NCI-H1694 treated with DMSO at 0.1 percent for 48 hours (cell line): Measurements from ENCODE around the gene ZNRF1.
"Not testable (repeated sequence)": the region's sequence is repeated elsewhere in the genome, so short reads cannot be mapped to it uniquely, and the experiment has no call there.

Experiments used
- DNase-seq: peaks from one replicate; lab custom pipeline; 2025; lab: John Stamatoyannopoulos, UW

Gene ZNRF1

GRCh38 chr16:75080205-75081029, 81.6 kb downstream of the ZNRF1 start:
- no peak for DNase-seq

DNA sequence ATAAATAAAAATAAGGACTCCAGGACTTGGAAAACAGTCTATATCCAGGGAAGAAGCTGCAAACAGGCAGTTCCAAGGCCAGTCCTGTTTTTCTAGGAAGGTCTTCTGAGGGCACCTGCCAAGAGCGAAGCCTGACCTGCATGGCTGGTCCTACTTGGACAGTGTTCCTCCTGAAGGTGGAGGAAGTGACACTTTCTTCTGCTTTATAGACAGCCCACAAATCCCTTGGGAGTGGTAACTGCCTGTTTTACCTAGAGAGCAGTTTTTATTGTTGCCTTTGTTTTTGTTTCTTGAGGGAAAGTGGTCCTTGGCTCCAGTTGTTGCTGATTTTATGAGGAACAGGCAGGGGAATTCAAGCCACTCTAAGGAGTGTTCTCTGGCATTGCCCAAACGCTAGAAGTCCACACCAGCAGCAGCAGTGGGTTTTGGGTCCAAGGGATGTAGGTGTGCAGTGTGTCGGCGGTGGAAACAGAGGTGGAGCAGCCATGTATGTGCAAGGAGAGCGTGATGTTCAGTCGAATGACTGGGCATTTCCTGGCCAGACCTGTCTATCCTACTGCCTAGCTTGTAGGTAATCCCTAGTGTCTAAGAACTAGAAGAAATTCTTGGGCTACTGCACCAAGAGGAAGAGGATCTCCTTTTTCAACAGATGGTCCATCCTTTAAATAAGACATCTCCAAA, 82.5 kb downstream of the ZNRF1 start:
- no peak for DNase-seq

- no peak for DNase-seq
Observed at GRCh38 chr16:75083813-75084212, 85.0 kb downstream of the ZNRF1 start.

GRCh38 chr16:75085556-75085955, 86.7 kb downstream of the ZNRF1 start:
- DNase-seq = no peak

- DNase-seq = no peak
Observed at GRCh38 chr16:75086281-75086680, 87.5 kb downstream of the ZNRF1 start.

DNA sequence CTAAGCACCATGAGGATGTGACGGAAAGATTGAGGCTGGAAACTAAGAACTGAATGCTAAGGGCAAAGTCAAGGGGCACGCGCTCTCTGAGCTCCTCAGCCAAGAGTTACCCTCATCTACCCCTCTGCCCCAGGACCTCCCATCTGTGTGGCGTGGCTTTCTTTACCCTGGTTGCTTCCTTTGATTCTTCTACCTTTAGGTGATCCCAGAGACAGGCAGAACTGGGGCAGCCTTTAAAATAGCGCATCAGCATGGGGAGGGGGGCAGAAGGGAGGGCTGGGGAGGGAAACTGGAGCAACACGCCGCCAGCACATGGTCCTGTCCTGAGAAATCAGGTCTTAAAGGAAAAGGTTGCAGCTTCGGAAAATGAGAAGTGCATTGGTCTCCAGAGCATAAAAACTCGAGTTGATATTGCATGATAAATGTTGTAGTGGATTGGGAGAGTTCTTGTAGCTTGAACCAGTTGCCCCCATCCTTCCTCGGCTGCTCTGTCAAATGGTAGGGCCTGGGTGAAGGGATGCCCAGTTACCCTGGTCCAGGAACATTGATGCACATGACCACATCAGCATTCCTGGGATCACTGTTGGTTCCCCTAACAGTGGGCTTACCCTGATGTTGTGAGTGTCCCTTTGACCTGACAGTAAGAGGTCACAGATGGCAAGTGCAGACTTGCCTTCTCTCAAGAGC, 88.0 kb downstream of the ZNRF1 start:
- DNase-seq = no peak

DNA sequence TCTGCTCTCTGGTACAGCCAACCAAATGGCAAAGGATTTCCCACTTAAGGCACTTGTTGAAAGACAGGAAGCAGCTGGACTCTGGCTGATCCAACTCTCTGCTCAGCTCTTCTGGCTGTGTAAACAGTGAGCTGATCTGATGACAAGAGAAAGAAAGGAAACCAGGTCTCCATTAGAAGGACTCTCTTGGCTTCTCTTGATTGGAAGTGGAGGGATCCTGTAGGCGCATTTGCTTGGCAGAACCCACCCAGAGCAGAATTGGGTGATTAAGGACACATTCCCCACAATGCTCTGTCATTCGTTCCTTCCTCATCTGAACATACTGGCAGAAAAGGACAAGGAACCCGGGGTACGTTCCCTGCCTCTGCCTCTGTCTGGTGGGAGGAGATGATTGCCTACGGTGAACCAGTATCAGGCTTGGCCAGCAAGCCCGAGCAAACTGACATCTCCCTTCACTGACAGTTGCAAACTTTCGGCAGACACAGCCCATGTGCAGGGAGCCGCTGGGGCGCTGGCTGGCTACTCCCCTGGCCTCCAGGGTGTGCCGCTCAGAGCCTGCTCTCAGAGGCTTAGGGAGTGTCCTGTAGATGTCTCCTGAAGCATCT, 88.7 kb downstream of the ZNRF1 start:
- no peak for DNase-seq

DNA sequence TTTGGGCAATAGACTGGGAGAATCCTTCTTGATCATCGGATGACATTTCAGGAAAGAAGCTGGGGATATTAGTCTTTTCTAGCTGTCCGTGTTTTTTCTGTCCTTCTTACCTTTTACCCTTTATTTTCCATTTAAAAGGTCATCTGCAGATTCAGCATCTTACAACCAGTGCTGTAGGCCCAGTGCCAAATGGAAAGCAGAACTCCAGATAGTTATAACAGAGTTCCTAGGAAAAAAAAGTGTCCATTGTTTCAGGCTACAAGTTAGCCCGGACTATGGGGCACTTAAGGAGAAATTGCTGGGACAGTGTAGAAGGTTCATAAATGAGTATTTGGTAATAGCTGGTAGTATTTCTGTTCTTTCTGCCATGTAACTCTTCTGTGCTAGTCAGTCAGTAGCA, 89.4 kb downstream of the ZNRF1 start:
- no peak for DNase-seq

DNA sequence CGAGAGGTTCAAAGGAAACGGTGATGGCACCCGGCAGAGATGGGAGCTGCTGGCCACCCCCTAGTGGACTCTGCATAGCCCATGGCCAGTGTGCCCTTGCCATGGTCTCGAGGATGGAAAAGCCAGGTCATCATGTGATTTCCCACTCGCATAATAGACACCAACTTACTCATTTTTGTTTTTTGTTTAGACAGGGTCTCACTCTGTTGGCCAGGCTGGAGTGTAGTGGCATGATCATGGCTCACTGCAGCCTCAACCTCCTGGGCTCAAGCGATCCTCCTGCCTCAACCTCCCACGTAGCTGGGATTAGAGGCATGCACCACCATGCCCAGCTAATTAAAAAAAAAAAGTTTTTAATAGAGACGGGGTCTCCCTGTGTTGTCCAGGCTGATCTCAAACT, 90.1 kb downstream of the ZNRF1 start:
- DNase-seq = no peak

- no peak for DNase-seq
Observed at GRCh38 chr16:75089486-75090202, 90.8 kb downstream of the ZNRF1 start.

GRCh38 chr16:75090899-75091298, 92.1 kb downstream of the ZNRF1 start:
- not testable (repeated sequence) for DNase-seq

DNA sequence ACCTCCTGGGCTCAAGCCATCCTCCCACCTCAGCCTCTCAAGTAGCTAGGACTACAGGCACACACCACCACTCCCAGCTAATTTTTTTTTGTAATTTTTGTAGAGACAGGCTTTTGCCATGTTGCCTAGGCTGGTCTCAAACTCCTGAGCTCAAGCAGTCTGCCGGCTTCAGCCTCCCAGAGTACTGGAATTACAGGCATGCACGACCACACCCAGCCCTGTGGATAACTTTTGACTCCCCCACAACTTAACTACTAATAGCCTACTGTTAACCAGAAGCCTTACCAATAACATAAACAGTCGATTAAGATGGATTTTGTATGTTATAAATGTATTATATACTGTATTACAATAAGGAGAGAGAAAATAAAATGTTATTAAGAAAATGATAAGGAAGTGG, 92.8 kb downstream of the ZNRF1 start:
- not testable (repeated sequence) for DNase-seq

DNA sequence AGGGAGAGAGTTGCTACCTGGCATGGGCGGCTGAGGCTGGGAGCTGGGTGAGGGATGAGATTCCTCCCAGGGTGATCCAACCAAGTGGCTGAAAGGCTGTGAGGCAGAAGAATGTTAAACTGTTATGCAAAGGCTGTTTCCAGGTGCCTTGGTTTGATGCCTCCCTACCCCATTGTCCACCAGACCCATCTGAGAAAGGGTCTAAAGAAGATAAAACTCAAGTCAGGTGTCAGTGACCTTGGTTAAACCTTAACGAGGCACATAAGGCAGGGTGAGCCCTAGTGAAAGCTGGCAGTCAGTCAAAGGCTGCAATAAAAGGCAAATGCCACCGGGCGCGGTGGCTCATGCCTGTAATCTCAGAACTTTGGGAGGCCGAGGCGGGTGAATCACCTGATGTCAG, 94.0 kb downstream of the ZNRF1 start:
- DNase-seq = no peak

- no peak for DNase-seq
Observed at GRCh38 chr16:75093598-75094540, 95.0 kb downstream of the ZNRF1 start.

GRCh38 chr16:75095204-75095621, 96.4 kb downstream of the ZNRF1 start:
- DNase-seq = no peak

DNA sequence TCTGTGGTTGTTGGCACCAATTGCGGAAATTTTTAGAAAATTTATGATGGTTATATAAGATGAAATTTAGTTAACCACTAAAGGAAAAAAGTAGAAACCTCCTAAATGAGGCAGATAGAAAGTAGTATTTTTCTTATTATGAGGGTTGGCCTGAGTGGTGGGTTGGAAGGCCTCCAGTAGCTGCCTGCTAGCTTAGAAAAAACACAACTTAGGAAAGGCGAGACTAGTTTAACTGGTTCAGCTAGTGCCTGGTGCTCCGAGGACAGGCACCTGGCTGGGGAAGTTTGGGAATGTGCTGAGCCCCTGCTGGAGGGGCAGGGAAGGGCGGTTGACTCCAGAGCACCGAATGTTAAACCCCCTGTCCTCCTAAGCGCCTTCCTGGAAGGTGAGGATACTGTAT, 97.8 kb downstream of the ZNRF1 start:
- DNase-seq = no peak

DNA sequence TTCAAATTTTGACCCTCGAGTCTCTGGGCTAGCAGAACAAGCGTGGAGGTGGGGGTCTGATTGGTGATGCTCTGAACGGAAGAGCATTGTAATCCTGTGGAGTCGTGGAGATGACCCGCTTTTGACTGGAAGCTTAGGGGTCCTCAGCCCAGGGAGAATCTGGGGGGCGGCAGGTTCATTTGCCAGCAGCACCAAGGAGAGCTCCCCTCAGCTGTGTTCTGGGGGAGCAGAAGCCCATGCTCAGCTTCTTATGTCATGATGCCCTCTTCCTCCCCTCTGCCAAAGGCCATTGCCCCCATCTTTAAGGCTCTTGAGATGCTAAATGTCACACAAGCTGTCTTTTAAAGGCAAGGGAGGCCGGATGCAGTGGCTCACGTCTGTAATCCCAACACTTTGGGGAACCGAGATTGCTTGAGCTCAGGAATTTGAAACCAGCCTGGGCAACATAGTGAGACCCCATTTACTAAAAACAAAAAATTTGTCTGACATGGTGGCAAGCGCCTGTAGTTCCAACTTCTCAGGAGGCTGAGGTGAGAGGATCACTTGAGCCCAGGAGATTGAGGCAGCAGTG, 98.5 kb downstream of the ZNRF1 start:
- DNase-seq = no peak

DNA sequence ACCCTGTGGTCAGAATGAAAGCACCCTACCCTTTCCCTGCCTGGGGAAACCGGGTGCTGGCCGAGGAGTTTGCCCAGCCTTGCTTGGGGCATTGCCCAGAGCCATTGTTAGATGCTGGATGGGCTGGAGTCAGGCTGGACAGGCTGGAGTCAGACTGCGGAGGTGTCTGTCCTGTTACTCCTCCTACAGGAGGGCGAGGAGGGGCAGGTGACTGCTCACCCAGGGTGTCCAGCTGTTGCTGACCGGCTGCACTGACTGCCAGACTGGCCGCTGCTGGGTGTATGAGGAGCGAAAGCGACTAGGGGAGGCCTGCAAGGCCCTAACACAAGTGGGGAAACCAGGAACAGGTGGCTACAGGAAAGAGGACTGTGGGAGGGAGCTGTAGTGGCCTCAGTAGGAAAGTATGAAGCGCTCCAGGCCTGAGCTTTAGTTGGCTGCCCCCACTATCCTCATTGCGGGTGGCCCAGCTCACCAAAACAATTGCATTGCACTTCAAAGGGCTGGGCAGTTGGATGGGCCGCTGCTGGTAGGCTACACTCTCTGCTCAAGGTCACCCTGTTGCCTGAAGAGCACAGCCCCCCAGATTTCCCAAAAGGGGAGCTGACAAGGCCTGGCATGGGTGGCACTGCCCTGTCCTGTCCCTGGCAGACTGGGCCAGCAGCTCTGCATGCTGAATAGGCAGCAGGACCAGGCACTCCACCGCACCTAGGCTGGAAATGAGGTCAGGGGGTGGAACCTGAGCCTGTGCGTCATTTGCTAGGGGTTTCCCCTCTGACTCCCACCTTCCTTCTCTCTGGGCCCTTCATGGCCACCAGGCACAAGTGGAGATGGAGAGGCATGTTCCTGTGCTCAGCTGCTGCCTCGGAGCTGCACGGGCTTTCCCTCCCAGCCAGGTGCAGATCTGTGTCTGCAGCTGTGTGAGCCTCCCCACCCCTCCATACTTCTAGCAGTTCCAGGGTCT, 99.4 kb downstream of the ZNRF1 start:
- no peak for DNase-seq

GRCh38 chr16:75099075-75099667, 100.3 kb downstream of the ZNRF1 start:
- no peak for DNase-seq
